Measurements from ENCODE around the gene SAMD3.
"Not testable (repeated sequence)": the region's sequence is repeated elsewhere in the genome, so short reads cannot be mapped to it uniquely, and the experiment has no call there.

Gene SAMD3

GRCh38 chr6:130182466-130182865, 40.3 kb downstream of the SAMD3 start:
- no peak for DNase-seq (ENCODE audit: low read depth in 2 of 2, low spot score in 1 of 2)

- no peak for DNase-seq (ENCODE audit: low read depth in 2 of 2, low spot score in 1 of 2)
Measured at GRCh38 chr6:130178692-130179091, 44.1 kb downstream of the SAMD3 start.

- DNase-seq (ENCODE audit: low read depth in 2 of 2, low spot score in 1 of 2): no peak
Measured at GRCh38 chr6:130176378-130176777, 46.4 kb downstream of the SAMD3 start.

DNA sequence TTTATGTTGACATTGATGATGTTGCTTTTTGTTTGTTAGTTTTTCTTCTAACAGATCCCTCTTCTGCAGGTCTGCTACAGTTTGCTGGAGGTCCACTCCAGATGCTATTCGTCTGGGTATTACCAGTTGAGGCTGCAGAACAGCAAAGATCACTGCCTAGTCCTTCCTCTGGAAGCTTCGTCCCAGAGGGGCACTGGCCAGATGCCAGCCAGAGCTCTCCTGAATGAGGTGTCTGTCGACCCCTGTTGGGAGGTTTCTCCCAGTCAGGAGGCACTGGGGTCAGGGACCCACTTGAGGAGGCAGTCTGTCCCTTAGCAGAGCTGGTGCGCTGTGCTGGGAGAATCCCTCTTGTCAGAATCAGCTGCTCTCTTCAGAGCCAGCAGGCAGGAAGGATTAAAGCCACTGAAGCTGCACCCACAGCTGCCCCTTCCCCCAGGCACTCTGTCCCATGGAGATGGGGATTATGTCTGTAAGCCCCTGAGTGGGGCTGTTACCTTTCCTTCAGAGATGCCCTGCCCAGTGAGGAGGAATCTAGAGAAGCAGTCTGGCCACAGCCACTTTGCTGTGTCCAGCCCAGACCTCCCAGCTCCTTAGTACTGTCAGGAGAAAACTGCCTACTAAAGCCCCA, 49.3 kb downstream of the SAMD3 start:
- not testable (repeated sequence) for DNase-seq (ENCODE audit: low read depth in 2 of 2, low spot score in 1 of 2)

DNA sequence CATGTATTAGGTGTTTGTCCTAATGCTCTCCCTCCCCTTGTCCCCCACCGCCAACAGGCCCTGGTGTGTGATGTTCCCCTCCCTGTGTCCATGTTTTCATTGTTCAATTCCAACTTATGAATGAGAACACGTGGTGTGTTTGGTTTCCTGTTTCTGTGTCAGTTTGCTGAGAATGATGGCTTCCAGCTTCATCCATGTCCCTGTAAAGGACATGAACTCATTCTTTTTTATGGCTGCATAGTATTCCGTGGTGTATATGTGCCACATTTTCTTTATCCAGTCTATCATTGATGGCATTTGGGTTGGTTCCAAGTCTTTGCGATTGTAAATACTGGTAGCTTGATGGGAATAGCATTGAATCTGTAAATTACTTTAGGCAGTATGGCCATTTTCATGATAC, 52.6 kb downstream of the SAMD3 start:
- not testable (repeated sequence) for DNase-seq (ENCODE audit: low read depth in 2 of 2, low spot score in 1 of 2)

DNA sequence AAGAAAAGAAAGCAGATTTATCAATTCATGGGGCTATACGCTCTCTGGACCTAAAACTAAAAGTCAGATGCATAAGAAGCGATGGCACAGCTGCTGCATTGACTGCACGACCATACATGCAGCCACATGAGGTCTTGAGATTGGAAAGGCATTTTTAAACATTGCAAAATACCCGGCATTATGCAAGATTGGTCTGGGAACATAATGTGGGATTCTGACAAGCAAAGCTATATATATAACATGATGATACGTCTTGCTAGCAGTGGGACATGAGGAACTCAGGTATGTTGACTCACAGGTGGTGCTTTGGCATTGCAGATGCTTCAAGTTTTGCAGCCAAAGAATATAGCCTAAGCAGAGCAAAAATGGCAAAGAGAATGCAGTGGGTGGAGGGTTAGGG, 55.1 kb downstream of the SAMD3 start:
- DNase-seq (ENCODE audit: low read depth in 2 of 2, low spot score in 1 of 2): no peak

DNA sequence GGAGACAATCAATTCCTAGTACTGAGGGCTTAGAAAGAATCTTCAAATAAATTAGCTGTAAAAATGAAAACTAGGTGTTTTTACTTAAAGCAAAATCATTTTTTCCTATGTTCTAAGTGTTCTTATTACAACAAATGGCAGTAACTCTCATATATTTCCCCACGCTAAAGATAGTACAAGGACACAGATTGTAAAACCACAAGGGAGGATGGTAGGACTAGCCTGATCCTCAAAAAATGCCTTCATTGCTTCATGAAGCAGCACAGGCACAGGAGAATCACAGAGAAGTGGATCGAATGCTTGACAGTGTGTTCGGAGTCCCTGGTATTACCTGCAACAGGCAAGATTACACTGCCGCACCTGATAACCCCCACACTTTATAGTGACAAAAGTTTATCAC, 58.5 kb downstream of the SAMD3 start:
- no peak for DNase-seq (ENCODE audit: low read depth in 2 of 2, low spot score in 1 of 2)

GRCh38 chr6:130163266-130163665, 59.5 kb downstream of the SAMD3 start:
- DNase-seq (ENCODE audit: low read depth in 2 of 2, low spot score in 1 of 2): no peak

- no peak for DNase-seq (ENCODE audit: low read depth in 2 of 2, low spot score in 1 of 2)
Measured at GRCh38 chr6:130162421-130162820, 60.3 kb downstream of the SAMD3 start.

DNA sequence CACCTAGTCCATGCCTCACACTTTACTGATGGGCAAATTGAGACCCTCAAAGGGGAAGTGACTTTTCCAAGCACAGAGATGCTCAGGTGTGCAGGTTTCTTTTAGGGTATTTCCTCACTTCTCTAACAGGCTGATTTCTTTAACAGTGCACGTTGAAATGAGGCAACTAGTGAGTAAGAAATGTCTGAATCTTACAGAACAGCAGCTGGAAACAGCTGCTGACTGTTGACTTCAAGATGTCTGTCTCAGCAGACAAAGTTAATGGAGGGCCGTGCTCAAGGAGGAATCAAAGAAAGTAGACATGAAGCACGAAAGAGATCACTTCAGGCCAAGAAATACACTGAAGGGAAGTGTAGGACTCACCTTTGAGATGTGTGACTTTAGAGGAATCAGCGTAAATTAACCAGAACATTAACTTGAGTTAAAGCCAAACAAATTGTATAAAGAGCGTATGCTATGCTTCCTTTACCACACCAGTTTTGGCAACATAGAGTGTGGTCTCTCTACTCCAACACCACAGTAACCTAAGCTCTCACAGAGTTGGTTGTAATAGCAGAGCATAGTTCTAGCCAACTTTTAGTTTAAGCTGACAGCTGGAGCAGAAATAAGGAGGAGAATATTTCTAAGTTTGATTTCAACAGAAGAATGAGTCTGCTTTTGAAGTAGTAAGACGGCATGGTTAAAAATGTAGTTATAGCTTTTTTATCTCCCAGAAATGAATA, 60.9 kb downstream of the SAMD3 start:
- DNase-seq (ENCODE audit: low read depth in 2 of 2, low spot score in 1 of 2): no peak

DNA sequence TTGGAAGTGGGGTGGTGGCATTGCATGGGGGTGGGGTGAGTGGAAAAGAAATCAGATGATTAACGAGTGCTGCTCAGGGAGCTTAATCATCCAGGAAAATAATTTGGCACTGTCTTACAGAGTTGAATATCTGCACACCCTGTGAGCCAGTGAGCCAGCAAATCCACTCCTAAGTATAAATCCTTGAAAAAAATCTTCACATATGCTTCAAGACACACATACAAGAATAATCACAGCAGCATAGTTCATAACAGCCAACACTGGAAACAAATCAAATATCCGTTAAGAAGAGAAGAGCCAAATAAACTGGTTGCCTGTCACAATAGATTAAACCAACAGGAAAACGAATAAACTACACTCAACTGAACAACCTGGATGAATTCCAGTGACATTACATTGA, 62.8 kb downstream of the SAMD3 start:
- DNase-seq (ENCODE audit: low read depth in 2 of 2, low spot score in 1 of 2): no peak

GRCh38 chr6:130158548-130158947, 64.2 kb downstream of the SAMD3 start:
- DNase-seq (ENCODE audit: low read depth in 2 of 2, low spot score in 1 of 2): no peak

GRCh38 chr6:130158056-130158455, 64.7 kb downstream of the SAMD3 start:
- no peak for DNase-seq (ENCODE audit: low read depth in 2 of 2, low spot score in 1 of 2)

DNA sequence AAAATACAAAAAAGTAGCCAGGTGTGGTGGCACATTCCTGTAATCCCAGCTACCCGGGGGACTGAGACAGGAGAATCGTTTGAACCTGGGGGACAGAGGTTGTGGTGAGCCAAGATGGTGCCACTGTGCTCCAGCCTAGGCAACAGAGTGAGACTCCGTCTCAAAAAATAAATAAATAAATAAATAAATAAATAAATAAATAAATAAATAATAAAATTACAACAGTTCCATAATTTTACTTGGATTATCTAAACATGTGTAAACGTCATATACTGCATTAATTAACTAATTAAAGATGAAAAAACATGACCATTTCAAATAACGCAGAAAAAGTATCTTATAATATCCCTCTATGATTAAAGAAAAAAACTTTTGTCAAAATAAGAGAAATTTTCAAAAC, 65.8 kb downstream of the SAMD3 start:
- DNase-seq (ENCODE audit: low read depth in 2 of 2, low spot score in 1 of 2): no peak

DNA sequence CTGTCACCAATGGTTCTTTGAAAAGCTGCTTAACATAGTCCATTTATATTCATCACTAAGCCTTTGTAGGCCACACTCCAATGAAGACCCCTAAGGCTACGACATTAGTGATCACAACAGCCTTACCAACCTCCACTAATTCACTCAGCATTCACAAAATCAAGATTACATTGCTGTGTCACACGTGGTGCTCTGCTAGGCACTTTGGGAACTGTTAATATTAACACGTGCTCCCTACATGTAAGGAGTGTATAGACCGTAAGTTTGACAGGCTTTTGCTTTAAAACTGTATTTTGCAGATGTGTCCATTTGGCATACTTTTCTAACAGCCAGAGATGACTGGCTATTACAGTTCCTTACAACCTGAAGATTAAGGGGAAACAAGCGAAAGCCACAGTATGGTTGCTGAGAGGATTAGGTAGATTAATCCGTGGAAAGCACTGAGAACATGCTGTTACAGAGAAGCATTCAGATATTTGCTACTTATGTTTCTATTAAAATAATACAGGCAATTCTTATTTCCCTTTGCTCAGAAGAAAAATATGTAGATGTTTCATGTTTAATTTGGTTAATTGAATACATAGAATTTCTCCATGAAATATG, 69.7 kb downstream of the SAMD3 start:
- DNase-seq (ENCODE audit: low read depth in 2 of 2, low spot score in 1 of 2): no peak

GRCh38 chr6:130150906-130151305, 71.8 kb downstream of the SAMD3 start:
- DNase-seq (ENCODE audit: low read depth in 2 of 2, low spot score in 1 of 2): no peak

- not testable (repeated sequence) for DNase-seq (ENCODE audit: low read depth in 2 of 2, low spot score in 1 of 2)
Measured at GRCh38 chr6:130149016-130149415, 73.7 kb downstream of the SAMD3 start.

DNA sequence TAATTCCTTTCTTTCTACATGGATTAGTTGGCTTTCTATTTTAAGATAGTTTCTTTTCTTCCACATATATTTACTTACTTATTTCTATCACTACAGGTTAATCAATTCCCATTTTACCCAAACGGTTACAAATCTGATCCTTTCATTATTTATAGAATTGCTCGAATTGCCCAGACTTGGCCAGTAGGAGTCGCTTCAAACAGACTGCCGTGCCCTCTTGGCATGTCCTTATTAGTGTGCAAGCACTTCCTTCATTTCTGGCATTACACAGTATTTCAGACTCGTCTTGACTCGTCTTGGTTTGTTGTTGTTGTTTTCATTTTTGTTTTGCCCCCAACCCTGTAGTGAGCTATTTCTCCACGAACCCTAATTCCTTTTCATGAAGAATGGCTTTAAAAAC, 74.6 kb downstream of the SAMD3 start:
- DNase-seq (ENCODE audit: low read depth in 2 of 2, low spot score in 1 of 2): no peak

DNA sequence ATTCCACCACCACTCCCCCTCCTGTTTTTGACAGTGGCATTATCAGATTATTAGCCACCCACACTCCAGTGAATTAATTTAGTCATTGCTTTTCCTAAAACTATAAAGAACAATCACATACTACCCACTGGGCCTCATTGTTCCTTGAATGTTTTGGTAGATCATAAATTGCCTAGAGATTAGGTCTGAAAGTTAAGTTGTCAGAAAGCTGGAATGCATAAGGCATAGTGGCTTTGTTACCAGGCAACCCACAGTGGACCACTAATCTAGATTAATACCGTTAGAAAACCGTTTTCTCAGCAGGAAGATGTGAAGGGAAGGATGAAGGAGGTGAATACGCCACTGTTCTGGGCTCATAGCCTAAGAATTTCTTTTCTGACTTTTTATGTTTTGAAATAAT, 75.6 kb downstream of the SAMD3 start:
- no peak for DNase-seq (ENCODE audit: low read depth in 2 of 2, low spot score in 1 of 2)

DNA sequence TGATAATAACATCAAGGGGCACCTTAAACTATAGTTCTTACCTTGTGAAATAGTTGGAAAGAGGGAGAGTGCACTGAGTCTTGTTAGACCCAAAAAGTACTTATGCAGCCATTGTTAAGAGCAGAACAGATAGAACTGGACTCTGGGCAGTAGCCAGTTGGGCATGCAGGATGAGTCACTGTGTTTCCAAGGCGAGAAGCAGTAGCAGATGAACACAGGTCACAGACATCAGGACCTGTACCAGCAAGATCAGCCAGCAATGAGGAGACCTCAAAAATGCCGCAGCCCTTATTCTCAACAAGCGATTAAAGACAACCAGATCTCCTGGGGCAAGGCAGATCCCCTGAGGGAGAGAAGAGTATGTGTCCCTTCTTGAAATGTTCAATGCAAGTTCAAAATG, 79.0 kb downstream of the SAMD3 start:
- no peak for DNase-seq (ENCODE audit: low read depth in 2 of 2, low spot score in 1 of 2)

DNA sequence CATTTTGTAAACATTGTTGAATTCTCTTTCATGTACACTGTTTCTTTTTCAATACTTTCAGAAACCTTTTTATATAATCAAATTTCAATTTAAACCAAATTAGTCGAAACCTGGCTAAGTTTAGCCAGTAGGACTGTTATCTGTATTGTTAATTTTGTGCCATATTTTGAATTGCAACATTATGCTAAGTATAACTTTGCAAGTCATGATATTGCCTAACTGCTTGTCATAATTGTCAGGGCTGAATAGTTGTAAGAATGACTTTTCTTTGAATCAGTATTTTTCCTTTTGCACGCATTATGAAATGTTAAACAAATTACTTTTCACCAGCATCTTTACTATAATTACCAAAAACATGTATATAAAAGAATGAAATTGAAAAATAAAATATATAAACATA, 82.7 kb downstream of the SAMD3 start:
- no peak for DNase-seq (ENCODE audit: low read depth in 2 of 2, low spot score in 1 of 2)

DNA sequence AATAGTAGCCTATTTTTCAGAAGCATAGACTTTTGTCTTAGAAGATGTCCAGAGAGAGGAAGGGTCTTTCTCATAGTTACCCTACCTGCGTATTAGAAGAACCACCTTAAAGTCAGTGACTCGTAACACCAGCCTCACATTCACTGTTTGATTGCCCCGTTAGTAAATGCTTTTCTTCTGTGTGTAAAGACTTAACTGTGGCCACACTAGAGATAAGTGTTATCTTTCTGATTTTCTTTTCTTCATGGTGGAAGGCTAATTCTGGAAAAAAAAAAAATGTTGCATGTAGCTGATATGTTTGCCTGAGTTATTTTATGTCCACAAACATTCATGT, 83.9 kb downstream of the SAMD3 start:
- DNase-seq (ENCODE audit: low read depth in 2 of 2, low spot score in 1 of 2): no peak

Data from stimulated activated CD8-positive, alpha-beta memory T cell treated with anti-CD3 and anti-CD28 coated beads, Interleukin-4, amount 100 ng/mL, for 4 hours (primary cell).